ENCODE data around the gene PAX6. TPM values are rescaled to one million over a fixed set of nuclear protein-coding genes. Genes with fewer than 3 reads are reported as not detected.

Gene PAX6
- not detected for total RNA-seq
- polyA plus RNA-seq (ENCODE audit: insufficient read depth, low read depth, low replicate concordance): not detected
- long read RNA-seq, donor 1: 0 reads
- long read RNA-seq, donor 2: 0 reads
- long read RNA-seq, donor 3: 0 reads
- long read RNA-seq, donor 4: 0 reads
- long read RNA-seq, donor 5: 0 reads
- long read RNA-seq, donor 6: 0 reads
- long read RNA-seq, donor 7: 0 reads
- long read RNA-seq, donor 8: 0 reads
- long read RNA-seq, donor 9: 0 reads
- long read RNA-seq, donor 10: 0 reads

- Histone ChIP-seq H3K9ac (ENCODE audit: low read length in 3 of 3) (no peak within 1 kb of the TSS), H3K4me3 (ENCODE audit: low read length in 3 of 3) (peak within 1 kb of the TSS in 2 of 3 donors; percentile 32 to 38), H3K27me3 (ENCODE audit: control insufficient read depth, insufficient read depth, low read length) (peaks cover 77% of the 10 kb centered on the region), H3K27ac (ENCODE audit: low read depth in 2 of 2, low read length in 2 of 2) (no peak within 1 kb of the TSS), H3K9me3 (ENCODE audit: control insufficient read depth in 2 of 3, insufficient read depth in 1 of 3, low read length in 3 of 3) (no peaks in the 10 kb centered on the region), H3K36me3 (ENCODE audit: control insufficient read depth in 2 of 3, insufficient read depth in 3 of 3, low read length in 3 of 3) (no peaks in the 10 kb centered on the region), H3K4me1 (ENCODE audit: control insufficient read depth in 2 of 3, insufficient read depth in 2 of 3, low read depth in 1 of 3, low read length in 3 of 3) (peaks cover 0 to 32% (median 4%) of the 10 kb centered on the region in 3 donors)
- intact Hi-C loops (cut with DNase I): no loop called here
- FAIRE-seq: no peak
- peak; percentile 58 to 73 (median 61) for DNase-seq
- no peak for TF ChIP-seq CTCF (IDR thresholded peaks at IDR 0.05; ENCODE audit: borderline replicate concordance, extremely low read depth, insufficient read depth)
Observed at GRCh38 chr11:31810779-31811647, at the start of gene PAX6. TSS of gene PAX6 (minus strand) at chr11:31811322. CDS start at chr11:31806411, 4,911 bp downstream.

DNA sequence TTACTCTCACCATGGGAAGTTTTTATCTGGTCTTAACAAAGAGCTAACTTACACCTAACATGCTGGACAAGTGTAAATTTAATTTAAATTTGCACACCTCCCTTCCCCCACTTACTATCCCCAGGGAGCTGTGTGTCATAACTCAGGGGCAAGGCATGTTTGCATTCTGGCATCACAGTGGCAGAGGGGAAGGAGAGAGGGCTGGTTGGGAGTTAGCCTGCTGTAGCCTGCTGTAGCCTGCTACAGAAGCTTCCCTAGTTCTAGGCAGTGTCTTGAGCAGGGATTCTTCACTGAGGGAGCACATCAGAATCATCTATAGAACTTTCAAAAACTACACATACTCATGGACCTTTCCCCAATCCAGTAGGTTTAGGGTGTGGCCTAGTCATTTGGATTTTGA is 49.3 kb upstream of the PAX6 start:
- Histone ChIP-seq H3K9ac (ENCODE audit: low read length in 3 of 3) (no peak overlapping the region), H3K4me3 (ENCODE audit: low read length in 3 of 3) (no peak overlapping the region), H3K4me1 (ENCODE audit: control insufficient read depth in 2 of 3, insufficient read depth in 2 of 3, low read depth in 1 of 3, low read length in 3 of 3) (no peaks in the 10 kb centered on the region), H3K36me3 (ENCODE audit: control insufficient read depth in 2 of 3, insufficient read depth in 3 of 3, low read length in 3 of 3) (no peaks in the 10 kb centered on the region), H3K9me3 (ENCODE audit: control insufficient read depth in 2 of 3, insufficient read depth in 1 of 3, low read length in 3 of 3) (no peaks in the 10 kb centered on the region), H3K27me3 (ENCODE audit: control insufficient read depth, insufficient read depth, low read length) (no peaks in the 10 kb centered on the region), H3K27ac (ENCODE audit: low read depth in 2 of 2, low read length in 2 of 2) (no peak overlapping the region)
- TF ChIP-seq CTCF (IDR thresholded peaks at IDR 0.05; ENCODE audit: borderline replicate concordance, extremely low read depth, insufficient read depth): no peak
- DNase-seq (no peak), FAIRE-seq (no peak)
- intact Hi-C loops (cut with DNase I): no loop called here

DNA sequence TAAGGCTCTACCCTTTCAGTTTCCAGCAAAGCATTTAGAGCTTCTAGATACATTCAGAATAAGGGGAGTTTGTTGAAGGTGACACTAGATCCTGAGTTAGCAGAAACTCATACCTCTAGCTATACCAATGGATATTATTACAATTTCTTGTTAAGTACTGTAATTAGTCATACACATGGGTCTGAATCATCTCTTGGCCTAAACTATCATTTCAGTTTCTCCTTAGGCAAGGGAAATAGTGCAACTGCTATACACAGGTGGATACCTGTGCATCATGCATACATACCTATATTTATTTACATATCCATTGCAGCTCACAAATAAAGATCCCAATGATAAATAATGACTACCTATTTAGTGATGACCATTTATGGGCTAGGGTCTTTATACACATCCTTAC is 45.1 kb upstream of the PAX6 start:
- Histone ChIP-seq H3K9ac (ENCODE audit: low read length in 3 of 3) (no peak overlapping the region), H3K4me1 (ENCODE audit: control insufficient read depth in 2 of 3, insufficient read depth in 2 of 3, low read depth in 1 of 3, low read length in 3 of 3) (no peaks in the 10 kb centered on the region), H3K27me3 (ENCODE audit: control insufficient read depth, insufficient read depth, low read length) (no peaks in the 10 kb centered on the region), H3K27ac (ENCODE audit: low read depth in 2 of 2, low read length in 2 of 2) (no peak overlapping the region), H3K4me3 (ENCODE audit: low read length in 3 of 3) (no peak overlapping the region), H3K9me3 (ENCODE audit: control insufficient read depth in 2 of 3, insufficient read depth in 1 of 3, low read length in 3 of 3) (no peaks in the 10 kb centered on the region), H3K36me3 (ENCODE audit: control insufficient read depth in 2 of 3, insufficient read depth in 3 of 3, low read length in 3 of 3) (no peaks in the 10 kb centered on the region)
- no peak for FAIRE-seq
- TF ChIP-seq CTCF (IDR thresholded peaks at IDR 0.05; ENCODE audit: borderline replicate concordance, extremely low read depth, insufficient read depth): no peak
- no peak for DNase-seq
- intact Hi-C loops (cut with DNase I): no loop called here
